Stimulated activated CD4-positive, alpha-beta T cell treated with anti-CD3 and anti-CD28 coated beads, Interleukin-1b, Interleukin-23, amount 100 ng/mL, for 24 hours (primary cell): ENCODE data around the gene COLEC12.

Experiments
- DNase-seq, 4 experiments: peaks; one replicate each; pipeline ENCODE4 v3.0.0-alpha.2; 2020; ENCODE audit warnings: low read depth in 4 of 4, low spot score in 1 of 4

COLEC12 gene

GRCh38 chr18:500632-501405 lies at the start of gene COLEC12:
Gene COLEC12, minus strand, starts transcription at chr18:500701. Its CDS starts 187 bp downstream, at chr18:500514.
- DNase-seq, result no peak

DNA sequence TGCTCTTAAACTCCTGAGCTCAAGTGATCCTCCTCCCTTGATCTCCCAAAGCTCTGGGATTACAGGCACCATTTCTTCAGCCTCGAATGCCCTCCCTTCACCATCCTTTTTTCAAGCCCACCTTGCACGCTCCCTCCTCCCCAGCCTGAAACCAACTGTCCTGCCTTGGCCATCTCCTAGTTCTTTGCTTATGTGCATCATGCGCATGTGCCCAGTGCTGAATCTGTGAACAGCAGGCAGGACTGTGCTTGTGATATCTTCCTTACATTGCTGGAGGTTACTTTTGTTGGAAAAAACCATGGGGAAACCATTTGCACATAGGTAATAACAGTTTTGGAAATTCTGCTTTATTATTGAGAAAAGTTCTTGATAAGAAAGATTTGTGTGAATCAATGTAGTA lies 49.5 kb upstream of the COLEC12 start:
- DNase-seq, result no peak

DNA sequence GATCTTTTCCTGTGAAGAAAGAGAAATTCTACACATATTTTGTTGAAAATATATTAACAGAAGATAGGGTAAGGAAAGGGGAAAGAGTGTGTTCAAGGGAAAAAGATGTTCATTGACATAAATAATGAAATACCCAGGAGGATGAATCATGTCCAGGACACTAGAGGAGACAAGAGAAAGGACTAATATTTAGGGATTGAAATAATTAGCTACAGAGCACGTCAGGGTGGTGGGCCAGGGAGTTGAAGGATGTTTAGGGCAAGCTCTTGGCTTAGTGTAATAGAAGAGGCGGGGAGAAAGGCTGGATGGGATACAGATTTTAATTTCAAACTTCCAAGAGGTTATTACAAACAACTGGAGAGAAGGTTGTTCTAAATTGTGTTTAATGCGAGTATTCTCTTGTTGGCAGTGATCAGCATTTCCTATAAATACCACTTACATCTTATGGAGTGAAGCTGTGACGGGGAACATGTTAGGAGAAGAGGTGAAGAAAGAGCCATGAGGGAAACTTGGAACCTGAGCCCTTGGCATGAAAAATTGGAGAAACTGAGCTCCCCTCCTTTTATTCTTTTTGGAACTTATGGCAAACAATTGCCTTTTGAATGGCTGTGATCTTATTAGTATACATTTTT lies 43.1 kb upstream of the COLEC12 start:
- DNase-seq, result no peak

DNA sequence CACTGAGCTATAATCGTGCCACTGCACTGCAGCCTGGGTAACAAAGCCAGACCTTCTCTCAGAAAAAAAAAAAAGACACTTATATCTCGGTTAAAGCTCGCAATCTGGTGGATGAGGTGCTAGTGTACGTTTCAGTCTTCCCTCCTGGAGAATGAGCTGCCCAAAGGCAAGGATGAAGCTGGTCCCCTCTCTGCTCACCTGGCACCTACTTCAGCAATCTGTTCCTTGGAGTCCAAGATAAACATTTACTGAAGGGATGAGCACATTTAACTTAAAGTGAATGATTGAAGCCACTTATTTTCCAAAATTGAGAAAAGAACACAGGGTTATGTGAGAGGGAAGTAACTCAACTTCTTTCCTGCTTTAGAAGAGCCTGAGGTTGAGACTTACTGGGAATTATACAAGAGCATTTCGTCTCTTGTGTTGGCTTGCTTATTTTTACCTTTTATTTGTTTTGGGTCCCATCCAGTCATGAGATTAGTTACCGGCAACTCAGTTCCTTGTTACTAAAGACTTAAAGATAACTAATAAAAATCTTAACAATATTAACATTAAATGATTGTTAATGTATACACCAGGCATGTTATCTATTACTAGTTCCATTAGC lies 33.6 kb upstream of the COLEC12 start:
- DNase-seq, result no peak

GRCh38 chr18:532632-533031 lies 32.1 kb upstream of the COLEC12 start:
- no peak for DNase-seq

DNA sequence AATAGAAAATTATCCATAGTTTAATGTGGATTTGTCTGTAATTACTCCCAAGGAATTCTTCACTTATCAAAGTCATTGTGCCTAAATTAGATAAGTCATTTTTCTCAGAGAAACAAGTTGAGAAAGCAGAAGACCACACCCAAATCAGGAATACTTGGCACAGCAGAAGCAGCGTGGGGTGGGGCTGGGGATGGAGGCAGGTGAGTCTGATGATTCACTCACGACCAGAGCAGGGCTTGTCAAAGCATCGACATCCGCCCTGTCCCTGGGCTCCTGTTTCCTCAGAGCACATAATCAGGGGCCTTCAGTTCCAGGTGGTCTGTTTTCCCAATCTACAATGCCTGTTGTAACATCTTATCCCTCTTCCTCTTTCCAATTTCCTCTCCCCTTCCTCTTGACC lies 31.5 kb upstream of the COLEC12 start:
- no peak for DNase-seq

DNA sequence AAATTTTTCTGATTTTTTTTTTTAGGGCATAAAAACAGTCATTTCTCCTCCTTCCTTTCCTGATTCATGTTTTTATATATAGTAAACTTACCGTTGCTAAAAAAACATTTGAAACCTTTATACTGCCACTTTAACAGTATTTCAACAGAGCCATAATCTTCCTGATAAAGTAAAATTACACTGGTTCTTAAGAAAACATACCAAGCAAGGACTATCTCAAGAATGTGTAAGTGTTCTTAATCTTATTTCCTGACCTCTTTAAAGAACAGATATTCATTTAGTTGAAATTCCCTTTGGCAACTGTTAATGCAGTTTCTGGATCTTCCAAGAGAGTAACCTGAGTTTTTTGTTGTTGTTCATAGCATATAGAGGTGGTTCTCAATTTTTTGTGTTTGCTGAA lies 26.6 kb upstream of the COLEC12 start:
- DNase-seq, result no peak

DNA sequence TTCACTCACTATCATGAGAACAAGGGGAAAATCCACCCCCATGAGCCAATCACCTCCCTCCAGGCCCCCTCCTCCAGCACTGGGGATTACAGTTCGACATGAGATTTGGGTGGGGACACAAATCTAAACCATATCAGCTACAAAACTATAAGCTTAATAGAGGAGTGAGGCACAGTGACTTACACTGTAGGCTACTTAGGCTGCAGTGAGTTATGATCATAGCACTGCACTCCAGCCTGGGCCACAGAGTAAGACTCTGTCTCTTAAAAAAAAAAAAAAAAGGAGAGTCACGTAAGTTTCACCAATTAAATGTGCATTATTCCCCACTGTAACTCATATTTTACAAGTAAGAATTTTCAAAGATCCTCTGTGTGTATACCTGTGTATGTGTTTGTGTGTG lies 26.2 kb upstream of the COLEC12 start:
- DNase-seq, result no peak

GRCh38 chr18:525036-525797 lies 24.7 kb upstream of the COLEC12 start:
- no peak for DNase-seq

GRCh38 chr18:524466-524865 lies 24.0 kb upstream of the COLEC12 start:
- DNase-seq, result no peak

DNA sequence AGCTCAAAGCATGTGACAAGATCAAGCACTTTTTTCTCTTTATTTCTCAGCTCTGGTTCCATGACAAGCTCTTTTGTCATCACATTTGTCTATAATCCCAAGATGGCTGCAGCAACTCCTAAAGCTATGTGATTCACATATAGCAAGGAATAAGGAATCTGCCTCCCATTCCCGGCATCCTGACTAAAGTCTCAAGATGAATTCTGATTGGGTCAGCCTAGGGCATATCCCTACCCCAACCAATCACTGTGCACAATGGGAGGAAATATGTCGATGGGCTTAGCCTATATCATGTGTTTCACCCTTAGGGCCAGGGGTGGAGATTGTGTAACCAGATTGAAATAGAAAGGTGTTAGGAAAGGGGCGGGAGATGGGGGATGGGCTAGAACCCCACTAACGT lies 23.1 kb upstream of the COLEC12 start:
- no peak for DNase-seq

DNA sequence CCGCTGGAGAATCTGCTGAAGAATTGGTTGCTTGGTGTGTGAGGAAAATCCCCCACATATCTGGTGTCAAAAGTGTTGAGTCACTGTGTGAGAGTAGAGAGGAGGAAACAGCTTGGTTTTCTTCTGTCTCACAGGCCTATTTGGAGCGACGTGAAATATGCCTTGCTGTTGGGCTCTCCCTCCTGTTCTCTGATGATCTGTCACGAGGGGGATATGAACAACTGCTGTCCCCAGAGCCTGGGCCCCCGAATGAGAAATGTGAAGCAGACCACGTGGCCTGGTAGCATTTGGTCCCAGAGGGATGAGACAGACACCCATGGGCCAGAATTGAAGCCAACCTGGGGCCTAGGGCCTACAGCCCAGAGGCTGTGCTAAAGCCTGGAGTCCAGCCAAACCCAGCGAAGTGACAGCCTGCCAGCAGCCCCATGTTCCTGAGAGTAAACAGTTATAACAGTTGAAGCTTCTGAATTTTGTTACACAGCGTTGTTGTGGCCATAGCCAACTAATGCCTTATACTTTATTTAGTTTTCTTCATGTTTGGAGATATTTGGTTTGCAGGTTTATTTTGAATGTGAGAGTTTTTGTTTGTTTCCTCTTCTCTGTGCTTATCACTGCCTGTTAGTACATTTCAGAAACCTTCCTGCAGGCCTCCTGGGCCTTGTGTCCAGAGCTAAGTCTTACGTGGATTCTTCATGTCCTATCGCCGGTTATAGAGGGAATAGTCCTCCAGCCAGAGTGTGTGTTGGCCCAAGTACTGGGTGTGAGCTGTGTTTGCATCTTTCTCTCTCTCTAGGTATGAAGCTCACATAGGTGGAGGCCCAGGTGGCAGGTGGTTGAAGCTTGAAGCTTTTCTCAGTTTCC lies 18.7 kb upstream of the COLEC12 start:
- DNase-seq, result no peak

DNA sequence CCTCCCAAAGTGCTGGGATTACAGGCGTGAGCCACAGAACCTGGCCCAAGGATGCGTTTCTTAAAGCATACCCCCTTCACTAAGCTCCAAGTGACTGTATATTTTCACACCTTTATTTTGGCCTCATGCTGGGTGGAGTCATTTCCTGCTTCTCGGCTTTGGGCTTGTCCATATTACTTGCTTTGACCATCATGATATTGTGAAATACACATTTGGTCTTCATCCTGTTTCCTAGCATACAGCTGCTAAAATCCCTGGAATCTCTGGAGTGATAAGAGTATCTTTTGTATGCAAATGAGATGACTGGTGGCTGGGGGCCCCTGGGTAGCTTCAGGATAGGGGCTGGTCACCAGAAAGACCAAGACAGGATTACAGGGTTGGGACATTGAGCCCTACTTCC lies 17.6 kb upstream of the COLEC12 start:
- DNase-seq, result no peak

- DNase-seq, result no peak
Measured at GRCh38 chr18:515838-516237, 15.3 kb upstream of the COLEC12 start.

- no peak for DNase-seq
Measured at GRCh38 chr18:515156-515815, 14.8 kb upstream of the COLEC12 start.

DNA sequence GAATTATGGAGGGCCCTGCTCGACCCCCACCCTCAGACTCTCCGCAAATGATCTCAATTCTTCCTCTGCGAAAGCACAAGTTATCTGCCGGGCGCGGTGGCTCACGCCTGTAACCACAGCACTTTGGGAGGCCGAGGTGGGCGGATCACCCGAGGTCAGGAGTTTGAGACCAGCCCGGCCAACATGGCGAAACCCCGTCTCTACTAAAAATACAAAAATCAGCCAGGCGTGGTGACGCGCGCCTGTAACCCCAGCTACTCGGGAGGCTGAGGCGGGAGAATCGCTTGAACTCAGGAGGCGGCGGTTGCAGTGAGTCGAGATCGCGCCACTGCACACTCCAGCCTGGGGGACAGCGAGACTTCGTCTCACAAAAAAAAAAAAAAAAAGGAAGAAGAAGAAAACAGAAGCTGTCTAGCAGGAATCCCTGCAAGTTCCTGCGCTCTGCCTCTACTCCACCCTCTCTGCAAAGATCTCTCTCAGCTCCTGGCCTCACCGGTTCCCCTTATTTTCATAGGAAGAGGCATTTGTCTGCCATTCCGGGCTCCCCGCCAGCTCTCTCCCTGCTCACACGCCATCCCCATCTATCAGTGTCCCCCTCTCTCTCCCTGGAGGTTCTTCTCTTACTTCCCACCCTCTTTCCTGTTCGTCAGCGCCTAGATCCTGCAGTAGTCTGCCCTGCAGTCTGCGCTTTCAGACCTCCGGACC lies 13.5 kb upstream of the COLEC12 start:
- DNase-seq, result no peak

- no peak for DNase-seq
Measured at GRCh38 chr18:512957-513356, 12.5 kb upstream of the COLEC12 start.

DNA sequence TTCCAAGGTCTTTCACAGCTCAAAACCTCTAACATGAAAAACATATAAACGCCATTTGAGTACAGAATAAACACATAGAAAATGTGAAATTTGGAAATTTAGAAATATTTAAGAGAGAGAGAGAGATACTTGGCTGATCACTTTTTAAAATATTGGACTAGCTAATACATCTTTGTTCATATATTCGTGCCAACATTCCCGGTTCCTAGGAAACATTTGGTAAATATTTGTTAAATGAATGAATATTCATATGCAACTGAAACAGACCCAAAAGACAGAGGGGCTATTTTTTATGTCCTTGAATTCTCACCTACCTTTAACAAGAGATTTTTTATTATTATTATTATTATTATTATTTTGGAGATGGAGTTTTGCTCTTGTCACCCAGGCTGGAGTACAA lies 8.3 kb upstream of the COLEC12 start:
- no peak for DNase-seq

- no peak for DNase-seq
Measured at GRCh38 chr18:507636-508035, 7.1 kb upstream of the COLEC12 start.

DNA sequence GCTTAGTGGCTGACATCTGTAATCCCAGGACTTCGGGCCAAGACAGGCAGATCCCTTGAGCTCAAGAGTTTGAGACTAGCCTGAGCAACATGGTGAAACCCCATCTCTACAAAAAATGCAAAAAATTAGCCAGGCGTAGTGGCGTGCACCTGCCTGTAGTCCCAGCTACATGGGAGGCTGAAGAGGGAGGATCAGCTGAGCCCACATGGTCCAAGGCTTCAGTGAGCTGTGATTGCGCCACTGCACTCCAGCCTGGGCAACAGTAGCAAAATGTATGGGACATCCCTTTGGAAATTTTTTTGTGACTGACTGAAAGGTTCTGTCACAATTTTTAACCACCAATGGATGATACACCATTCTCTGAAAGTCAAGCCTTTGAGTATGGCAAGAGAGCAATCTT lies 6.3 kb upstream of the COLEC12 start:
- no peak for DNase-seq
